ENCODE data around the gene CECR2. TPM values are rescaled to one million over a fixed set of nuclear protein-coding genes. Genes with fewer than 3 reads are reported as not detected.

The CECR2 gene
- total and polyA plus RNA-seq, 7 experiments from 2014 or later = 0.08 to 0.37 (median 0.15) TPM; not detected in 4

- Histone ChIP-seq H3K4me3 (ENCODE audit: low read length) (no peak overlapping the region), H3K27ac (ENCODE audit: low read depth, low read length) (no peak overlapping the region), H3K36me3 (ENCODE audit: control insufficient read depth in 2 of 3, insufficient read depth in 3 of 3, low read length in 3 of 3) (no peaks in the 10 kb centered on the region), H3K27me3 (ENCODE audit: control insufficient read depth in 2 of 2, insufficient read depth in 2 of 2, low read length in 2 of 2) (peaks cover 0 to 2% of the 10 kb centered on the region in 2 donors), H3K4me1 (ENCODE audit: control insufficient read depth in 2 of 2, insufficient read depth in 2 of 2, low read length in 2 of 2) (peaks cover 0 to 2% of the 10 kb centered on the region in 2 donors), H3K9me3 (ENCODE audit: control insufficient read depth in 2 of 3, low read length in 3 of 3) (no peaks in the 10 kb centered on the region)
- DNase-seq (no peak), ATAC-seq (no peak)
- Mint-ChIP-seq H3K4me3 (no peak overlapping the region), H3K36me3 (no peaks in the 10 kb centered on the region), H3K4me1 (peaks cover 4 to 12% (median 7%) of the 10 kb centered on the region in 7 donors), H3K9me3 (peaks cover 0 to 3% (median 0%) of the 10 kb centered on the region in 11 donors), H3K27ac (no peak overlapping the region), H3K27me3 (peaks cover 24 to 43% (median 30%) of the 10 kb centered on the region in 5 donors)
- ChIA-PET CTCF (no interaction called here), POLR2A (no interaction called here)
- intact Hi-C loops (cut with micrococcal nuclease) = no loop called here
Measured at GRCh38 chr22:17523925-17524324, 154.7 kb downstream of the CECR2 start.

GRCh38 chr22:17536269-17536668 is 167.0 kb downstream of the CECR2 start:
- ATAC-seq (no peak), DNase-seq (no peak)
- H3K9me3 Mint-ChIP-seq = no peaks in the 10 kb centered on the region
- no peaks in the 10 kb centered on the region for H3K36me3 Mint-ChIP-seq
- no peak overlapping the region for H3K27ac Mint-ChIP-seq
- intact Hi-C loops (cut with micrococcal nuclease) = no loop called here
- no peaks in the 10 kb centered on the region for H3K36me3 ChIP-seq (ENCODE audit: control insufficient read depth in 2 of 3, insufficient read depth in 3 of 3, low read length in 3 of 3)
- H3K4me3 Mint-ChIP-seq = no peak overlapping the region
- POLR2A ChIA-PET = no interaction called here
- H3K27me3 ChIP-seq (ENCODE audit: control insufficient read depth in 2 of 2, insufficient read depth in 2 of 2, low read length in 2 of 2) = no peaks in the 10 kb centered on the region
- H3K27ac ChIP-seq (ENCODE audit: low read depth, low read length) = no peak overlapping the region
- H3K27me3 Mint-ChIP-seq = peaks cover 0 to 12% (median 5%) of the 10 kb centered on the region in 5 donors
- CTCF ChIA-PET = no interaction called here
- no peaks in the 10 kb centered on the region for H3K9me3 ChIP-seq (ENCODE audit: control insufficient read depth in 2 of 3, low read length in 3 of 3)
- H3K4me1 Mint-ChIP-seq = no peaks in the 10 kb centered on the region
- no peaks in the 10 kb centered on the region for H3K4me1 ChIP-seq (ENCODE audit: control insufficient read depth in 2 of 2, insufficient read depth in 2 of 2, low read length in 2 of 2)
- H3K4me3 ChIP-seq (ENCODE audit: low read length) = no peak overlapping the region

- intact Hi-C loops (cut with micrococcal nuclease) = no loop called here
- POLR2A ChIA-PET = no interaction called here
- DNase-seq (no peak), ATAC-seq (no peak)
- H3K27ac ChIP-seq (ENCODE audit: low read depth, low read length) = no peak overlapping the region
- no peaks in the 10 kb centered on the region for H3K36me3 ChIP-seq (ENCODE audit: control insufficient read depth in 2 of 3, insufficient read depth in 3 of 3, low read length in 3 of 3)
- no peak overlapping the region for H3K4me3 Mint-ChIP-seq
- no peaks in the 10 kb centered on the region for H3K4me1 Mint-ChIP-seq
- peaks cover 0 to 12% (median 5%) of the 10 kb centered on the region in 5 donors for H3K27me3 Mint-ChIP-seq
- H3K36me3 Mint-ChIP-seq = no peaks in the 10 kb centered on the region
- no peak overlapping the region for H3K27ac Mint-ChIP-seq
- H3K27me3 ChIP-seq (ENCODE audit: control insufficient read depth in 2 of 2, insufficient read depth in 2 of 2, low read length in 2 of 2) = no peaks in the 10 kb centered on the region
- no peak overlapping the region for H3K4me3 ChIP-seq (ENCODE audit: low read length)
- no peaks in the 10 kb centered on the region for H3K9me3 ChIP-seq (ENCODE audit: control insufficient read depth in 2 of 3, low read length in 3 of 3)
- no peaks in the 10 kb centered on the region for H3K4me1 ChIP-seq (ENCODE audit: control insufficient read depth in 2 of 2, insufficient read depth in 2 of 2, low read length in 2 of 2)
- no peaks in the 10 kb centered on the region for H3K9me3 Mint-ChIP-seq
- CTCF ChIA-PET = no interaction called here
Measured at GRCh38 chr22:17537155-17537554, 167.9 kb downstream of the CECR2 start.

GRCh38 chr22:17540481-17540880 is 171.2 kb downstream of the CECR2 start:
- CTCF ChIA-PET = no interaction called here

GRCh38 chr22:17541476-17541875 is 172.2 kb downstream of the CECR2 start:
- no peak overlapping the region for H3K27ac ChIP-seq (ENCODE audit: low read depth, low read length)
- H3K4me3 ChIP-seq (ENCODE audit: low read length) = no peak overlapping the region
- H3K9me3 ChIP-seq (ENCODE audit: control insufficient read depth in 2 of 3, low read length in 3 of 3) = no peaks in the 10 kb centered on the region
- DNase-seq (no peak), ATAC-seq (no peak)
- intact Hi-C loops (cut with micrococcal nuclease) = no loop called here
- H3K27ac Mint-ChIP-seq = no peak overlapping the region
- CTCF ChIA-PET = no interaction called here
- peaks cover 0 to 10% (median 3%) of the 10 kb centered on the region in 5 donors for H3K27me3 Mint-ChIP-seq
- H3K4me1 Mint-ChIP-seq = no peaks in the 10 kb centered on the region
- H3K9me3 Mint-ChIP-seq = no peaks in the 10 kb centered on the region
- POLR2A ChIA-PET = no interaction called here
- H3K4me1 ChIP-seq (ENCODE audit: control insufficient read depth in 2 of 2, insufficient read depth in 2 of 2, low read length in 2 of 2) = no peaks in the 10 kb centered on the region
- no peaks in the 10 kb centered on the region for H3K36me3 Mint-ChIP-seq
- no peaks in the 10 kb centered on the region for H3K27me3 ChIP-seq (ENCODE audit: control insufficient read depth in 2 of 2, insufficient read depth in 2 of 2, low read length in 2 of 2)
- no peaks in the 10 kb centered on the region for H3K36me3 ChIP-seq (ENCODE audit: control insufficient read depth in 2 of 3, insufficient read depth in 3 of 3, low read length in 3 of 3)
- no peak overlapping the region for H3K4me3 Mint-ChIP-seq

More at GRCh38 chr22:17540481-17540880, 171.2 kb downstream of the CECR2 start:
- POLR2A ChIA-PET = no interaction called here
- H3K27ac ChIP-seq (ENCODE audit: low read depth, low read length) = no peak overlapping the region
- Mint-ChIP-seq H3K27ac (no peak overlapping the region), H3K27me3 (peaks cover 0 to 10% (median 3%) of the 10 kb centered on the region in 5 donors), H3K9me3 (no peaks in the 10 kb centered on the region), H3K4me3 (no peak overlapping the region), H3K4me1 (no peaks in the 10 kb centered on the region), H3K36me3 (no peaks in the 10 kb centered on the region)
- H3K36me3 ChIP-seq (ENCODE audit: control insufficient read depth in 2 of 3, insufficient read depth in 3 of 3, low read length in 3 of 3) = no peaks in the 10 kb centered on the region
- H3K4me3 ChIP-seq (ENCODE audit: low read length) = no peak overlapping the region
- no peaks in the 10 kb centered on the region for H3K9me3 ChIP-seq (ENCODE audit: control insufficient read depth in 2 of 3, low read length in 3 of 3)
- ATAC-seq (no peak), DNase-seq (no peak)
- intact Hi-C loops (cut with micrococcal nuclease) = no loop called here
- no peaks in the 10 kb centered on the region for H3K4me1 ChIP-seq (ENCODE audit: control insufficient read depth in 2 of 2, insufficient read depth in 2 of 2, low read length in 2 of 2)
- H3K27me3 ChIP-seq (ENCODE audit: control insufficient read depth in 2 of 2, insufficient read depth in 2 of 2, low read length in 2 of 2) = no peaks in the 10 kb centered on the region

- CTCF ChIA-PET = no interaction called here
- H3K27ac ChIP-seq (ENCODE audit: low read depth, low read length) = no peak overlapping the region
- Mint-ChIP-seq H3K36me3 (no peaks in the 10 kb centered on the region), H3K4me3 (no peak overlapping the region), H3K27ac (no peak overlapping the region), H3K4me1 (no peaks in the 10 kb centered on the region), H3K9me3 (no peaks in the 10 kb centered on the region), H3K27me3 (peaks cover 0 to 4% (median 3%) of the 10 kb centered on the region in 5 donors)
- ATAC-seq = no peak
- H3K36me3 ChIP-seq (ENCODE audit: control insufficient read depth in 2 of 3, insufficient read depth in 3 of 3, low read length in 3 of 3) = no peaks in the 10 kb centered on the region
- POLR2A ChIA-PET = no interaction called here
- no peaks in the 10 kb centered on the region for H3K4me1 ChIP-seq (ENCODE audit: control insufficient read depth in 2 of 2, insufficient read depth in 2 of 2, low read length in 2 of 2)
- H3K9me3 ChIP-seq (ENCODE audit: control insufficient read depth in 2 of 3, low read length in 3 of 3) = no peaks in the 10 kb centered on the region
- H3K27me3 ChIP-seq (ENCODE audit: control insufficient read depth in 2 of 2, insufficient read depth in 2 of 2, low read length in 2 of 2) = no peaks in the 10 kb centered on the region
- intact Hi-C loops (cut with micrococcal nuclease) = no loop called here
- DNase-seq = no peak
- no peak overlapping the region for H3K4me3 ChIP-seq (ENCODE audit: low read length)
Measured at GRCh38 chr22:17542452-17542851, 173.2 kb downstream of the CECR2 start.

GRCh38 chr22:17548010-17548755 is 178.9 kb downstream of the CECR2 start:
- Histone ChIP-seq H3K27me3 (ENCODE audit: control insufficient read depth in 2 of 2, insufficient read depth in 2 of 2, low read length in 2 of 2) (no peaks in the 10 kb centered on the region), H3K4me3 (ENCODE audit: low read length) (no peak overlapping the region), H3K27ac (ENCODE audit: low read depth, low read length) (no peak overlapping the region), H3K4me1 (ENCODE audit: control insufficient read depth in 2 of 2, insufficient read depth in 2 of 2, low read length in 2 of 2) (no peaks in the 10 kb centered on the region), H3K36me3 (ENCODE audit: control insufficient read depth in 2 of 3, insufficient read depth in 3 of 3, low read length in 3 of 3) (no peaks in the 10 kb centered on the region), H3K9me3 (ENCODE audit: control insufficient read depth in 2 of 3, low read length in 3 of 3) (no peaks in the 10 kb centered on the region)
- no peak for DNase-seq
- H3K4me1 Mint-ChIP-seq = no peaks in the 10 kb centered on the region
- ChIA-PET CTCF (no interaction called here), POLR2A (no interaction called here)
- intact Hi-C loops (cut with micrococcal nuclease) = no loop called here
- H3K27me3 Mint-ChIP-seq = peaks cover 0 to under 1% (median 0%) of the 10 kb centered on the region in 5 donors
- H3K9me3 Mint-ChIP-seq = no peaks in the 10 kb centered on the region
- H3K36me3 Mint-ChIP-seq = no peaks in the 10 kb centered on the region
- ATAC-seq = no peak
- no peak overlapping the region for H3K27ac Mint-ChIP-seq
- H3K4me3 Mint-ChIP-seq = no peak overlapping the region

Data from naive thymus-derived CD4-positive, alpha-beta T cell (primary cell).